Ovary (tissue), 9 donors: ENCODE measurements around the gene MUC2. TPM values are rescaled to one million over a fixed set of nuclear protein-coding genes. Genes with fewer than 3 reads are reported as not detected.

Experiments
- DNase-seq, 5 donors: peaks; one replicate each; pipeline ENCODE4 v3.0.0-alpha.2; 2019 to 2020
- H3K27ac ChIP-seq, 2 donors: fragments of 200-600 bp; one replicate each; pipeline versions ENCODE4 v1.5.1 to v1.8.0; 2019 to 2022
- H3K27me3 ChIP-seq: fragments of 200-600 bp; one replicate; pipeline ENCODE4 v1.8.0; 2022
- H3K36me3 ChIP-seq: fragments of 200-600 bp; sonication (generic); one replicate; pipeline ENCODE4 v1.5.1; 2019
- H3K4me1 ChIP-seq: one replicate; pipeline ENCODE4 v1.8.1; 2013; ENCODE audit warnings: mild to moderate bottlenecking, moderate library complexity; ENCODE audit not compliant: insufficient read depth
- H3K4me3 ChIP-seq: fragments of 200-600 bp; sonication (generic); one replicate; pipeline ENCODE4 v1.5.1; 2017
- H3K9me3 ChIP-seq, 2 donors: fragments of 200-600 bp in 1 of 2; sonication (generic) in 1 of 2; one replicate each; pipeline versions ENCODE4 v1.5.1 to v1.8.1; 2013 to 2019; ENCODE audit warnings: mild to moderate bottlenecking in 1 of 2, moderate library complexity in 1 of 2
- EP300 ChIP-seq: sonication (generic); formaldehyde crosslinking; IDR thresholded peaks from one replicate; pipeline ENCODE4 v1.6.1; 2017; ENCODE audit warnings: antibody characterized with exemption
- POLR2A ChIP-seq: fragments of 450-650 bp; IDR thresholded peaks from one replicate; pipeline ENCODE4 v1.6.1; 2017; ENCODE audit warnings: antibody characterized with exemption, mild to moderate bottlenecking, moderate library complexity
- WGBS, 3 donors: extraction: QIAGEN DNeasy Blood & Tissue Kit in 1 of 3; methylation state at CpG; one replicate each; pipeline versions ENCODE4 v1.1.5 to v1.1.7; 2013 to 2017; 5-methylcytosine and 5-hydroxymethylcytosine counted together
- intact Hi-C, 4 donors: fragments of 100-400 bp; cut with DNase I; formaldehyde crosslinking; loops; one replicate each; pipeline versions ENCODE4 v1.11.0 to v1.15.1; 2022 to 2023
- polyA plus RNA-seq, 2 donors: library from polyadenylated mRNA; stranded (reverse); fragments of 200-250 nt in 1 of 2; fragments of 350-450 nt in 1 of 2; fragmentation: Illumina TruSeq in 1 of 2; extraction: RNeasy Lipid Tissue Mini Kit (QIAGEN cat#74804) in 1 of 2; gene quantifications; one replicate each; pipeline ENCODE4 v1.2.3, GENCODE V29; 2013 to 2014
- total RNA-seq, 7 donors: library from RNA; depleted of rRNA in 2 of 7; stranded (reverse); fragments of >200 nt in 2 of 7; fragmentation: NEBNext Ultra II Directional in 3 of 7; extraction: Animal tissue kit (Norgen Biotek cat#: 25700) in 3 of 7; gene quantifications; one replicate each; pipeline versions ENCODE4 v1.1.0 to v1.2.4, GENCODE V29; 2016 to 2023
- TF ChIP-seq, protein P1 (sequence below), 3 donors: fragments of 450-650 bp in 2 of 3; fragments of 200-600 bp in 1 of 3; IDR thresholded peaks; one replicate each; pipeline versions ENCODE4 v1.5.1 to v1.8.0; 2016 to 2022; ENCODE audit warnings: antibody characterized with exemption in 3 of 3, mild to moderate bottlenecking in 1 of 3
- donor health status: DM: no; HTN: no; CAD: no; lungs with moderate emphysema.
- donor health status: DM: no; HTN: no; CAD: no.
- donor health status: Bipolar disorder and iron deficiency.
- donor health status: DM: yes; HTN: yes; CAD: no.
- donor health status: DM: no; HTN: no; CAD: no.
- donor health status: DM: yes; HTN: yes; CAD: no.

MUC2 gene
- total and polyA plus RNA-seq, 9 donors: 0.02 to 3.3 (median 0.10) TPM; not detected in 4

DNA sequence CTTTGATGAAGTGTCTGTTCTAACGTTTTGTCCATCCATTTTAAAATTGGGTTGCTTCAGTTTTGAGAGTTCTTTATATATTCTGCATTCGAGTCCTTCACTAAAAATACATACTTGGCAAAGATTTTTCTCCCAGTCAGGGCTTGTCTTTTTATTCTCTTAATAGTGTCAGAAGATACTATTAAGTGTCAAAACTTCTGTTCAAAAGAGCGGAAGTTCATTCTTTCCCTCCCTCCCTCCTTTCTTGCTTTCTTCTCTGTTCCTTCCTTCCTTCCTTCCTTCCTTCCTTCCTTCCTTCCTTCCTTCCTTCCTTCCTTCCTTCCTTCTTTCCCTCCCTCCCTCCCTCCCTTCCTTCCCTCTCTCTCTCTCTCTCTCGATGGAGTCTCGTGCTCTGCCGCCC is 30.5 kb upstream of the MUC2 start:
- DNase-seq: no peak
- no peaks in the 10 kb centered on the region for H3K27me3 ChIP-seq
- peaks cover 2% of the 10 kb centered on the region for H3K4me1 ChIP-seq
- 68 to 74% (median 72%) methylated on average over 6 of the region's 6 CpGs for WGBS, 3 donors
- no peaks in the 10 kb centered on the region for H3K36me3 ChIP-seq
- TF ChIP-seq EP300: no peak
- TF ChIP-seq, protein P1, sequence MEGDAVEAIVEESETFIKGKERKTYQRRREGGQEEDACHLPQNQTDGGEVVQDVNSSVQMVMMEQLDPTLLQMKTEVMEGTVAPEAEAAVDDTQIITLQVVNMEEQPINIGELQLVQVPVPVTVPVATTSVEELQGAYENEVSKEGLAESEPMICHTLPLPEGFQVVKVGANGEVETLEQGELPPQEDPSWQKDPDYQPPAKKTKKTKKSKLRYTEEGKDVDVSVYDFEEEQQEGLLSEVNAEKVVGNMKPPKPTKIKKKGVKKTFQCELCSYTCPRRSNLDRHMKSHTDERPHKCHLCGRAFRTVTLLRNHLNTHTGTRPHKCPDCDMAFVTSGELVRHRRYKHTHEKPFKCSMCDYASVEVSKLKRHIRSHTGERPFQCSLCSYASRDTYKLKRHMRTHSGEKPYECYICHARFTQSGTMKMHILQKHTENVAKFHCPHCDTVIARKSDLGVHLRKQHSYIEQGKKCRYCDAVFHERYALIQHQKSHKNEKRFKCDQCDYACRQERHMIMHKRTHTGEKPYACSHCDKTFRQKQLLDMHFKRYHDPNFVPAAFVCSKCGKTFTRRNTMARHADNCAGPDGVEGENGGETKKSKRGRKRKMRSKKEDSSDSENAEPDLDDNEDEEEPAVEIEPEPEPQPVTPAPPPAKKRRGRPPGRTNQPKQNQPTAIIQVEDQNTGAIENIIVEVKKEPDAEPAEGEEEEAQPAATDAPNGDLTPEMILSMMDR (IDR thresholded peaks at IDR 0.05): no peak
- TF ChIP-seq POLR2A: no peak
- no peaks in the 10 kb centered on the region for H3K9me3 ChIP-seq
- no peak overlapping the region for H3K4me3 ChIP-seq
- H3K27ac ChIP-seq: no peak overlapping the region
- intact Hi-C loops: no loop called here

DNA sequence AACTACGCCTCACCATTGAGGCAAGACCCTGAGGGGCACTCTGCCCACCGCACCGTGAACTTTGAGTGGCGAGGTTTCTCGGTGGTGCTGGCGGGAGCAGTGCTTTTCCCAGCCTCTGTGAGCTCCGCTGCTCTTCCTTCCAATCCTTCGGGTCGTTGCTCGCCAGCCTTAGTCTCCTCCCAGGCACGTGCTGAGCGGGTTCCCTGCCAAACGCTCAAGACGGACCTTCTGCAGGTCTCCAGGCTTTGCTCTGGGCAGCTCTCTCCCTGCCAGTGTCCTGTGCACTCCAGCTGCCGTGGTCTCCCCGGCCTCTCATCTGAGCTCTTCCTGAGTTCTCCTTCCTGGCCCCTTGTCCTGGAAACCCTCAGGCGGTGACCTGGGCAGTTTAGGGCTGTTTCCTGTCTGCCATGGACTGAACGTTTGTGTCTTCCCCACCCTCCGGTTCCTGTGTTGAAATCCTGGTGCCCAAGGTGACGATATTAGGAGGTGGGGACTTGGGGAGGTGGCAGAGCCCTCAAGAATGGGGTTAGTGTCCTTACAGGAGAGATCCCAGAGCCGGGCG is 27.0 kb upstream of the MUC2 start:
- TF ChIP-seq, protein P1 (IDR thresholded peaks at IDR 0.05): no peak
- no peak for TF ChIP-seq POLR2A
- H3K4me3 ChIP-seq: no peak overlapping the region
- no peaks in the 10 kb centered on the region for H3K4me1 ChIP-seq
- intact Hi-C loops: loop anchor here in 1 of 4 donors (5.0 kb wide), 1 partner anchor 190 kb away; no protein-coding TSS in a partner anchor
- no peaks in the 10 kb centered on the region for H3K27me3 ChIP-seq
- no peaks in the 10 kb centered on the region for H3K9me3 ChIP-seq
- DNase-seq: peak in 3 of 5 donors; percentile 2 to 7 (median 4)
- no peak overlapping the region for H3K27ac ChIP-seq
- no peaks in the 10 kb centered on the region for H3K36me3 ChIP-seq
- 52 to 64% (median 56%) methylated on average over 22 of the region's 22 CpGs for WGBS, 3 donors

DNA sequence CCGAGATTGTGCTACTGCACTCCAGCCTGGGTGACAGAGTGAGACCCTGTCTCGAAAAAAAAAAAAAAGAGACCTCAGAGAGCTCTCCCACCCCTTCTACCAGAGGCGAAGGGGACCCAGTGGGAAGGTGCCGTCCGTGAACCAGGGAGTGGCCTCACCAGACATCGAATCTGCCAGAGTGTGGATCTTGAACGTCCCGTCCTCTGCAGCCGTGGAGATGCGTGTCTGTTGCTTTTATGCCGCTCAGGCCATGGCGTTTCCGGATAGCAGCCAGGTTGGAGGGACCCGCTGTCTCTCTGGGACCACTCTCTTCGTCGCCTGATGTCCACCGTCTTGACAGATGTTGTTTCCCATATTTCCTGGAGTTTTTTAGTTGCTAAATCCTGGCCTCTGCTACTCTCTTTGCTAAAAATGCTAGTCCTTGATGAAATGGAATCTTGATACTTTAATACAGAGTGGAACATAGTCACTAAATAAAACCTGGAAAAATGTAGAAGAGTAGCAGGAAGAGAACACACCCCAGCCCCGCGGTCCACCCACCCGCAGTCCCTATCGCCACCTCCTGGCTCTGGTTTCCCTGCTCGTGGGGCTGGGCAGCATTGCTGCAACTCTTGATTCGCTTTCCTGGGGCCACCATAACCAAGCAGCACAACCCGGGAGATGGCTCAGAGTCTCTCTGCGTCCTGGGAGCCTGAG is 26.2 kb upstream of the MUC2 start:
- H3K36me3 ChIP-seq: no peaks in the 10 kb centered on the region
- DNase-seq: peak in 2 of 5 donors; percentile 7 to 16
- H3K27me3 ChIP-seq: no peaks in the 10 kb centered on the region
- no peaks in the 10 kb centered on the region for H3K4me1 ChIP-seq
- TF ChIP-seq, protein P1 (IDR thresholded peaks at IDR 0.05): no peak
- TF ChIP-seq POLR2A: no peak
- TF ChIP-seq EP300: no peak
- no peaks in the 10 kb centered on the region for H3K9me3 ChIP-seq
- WGBS, 3 donors: 62 to 66% (median 62%) methylated on average over 25 of the region's 25 CpGs
- no peak overlapping the region for H3K27ac ChIP-seq
- intact Hi-C loops: loop anchor here in 1 of 4 donors (5.0 kb wide), 1 partner anchor 191 kb away; no protein-coding TSS in a partner anchor
- no peak overlapping the region for H3K4me3 ChIP-seq

DNA sequence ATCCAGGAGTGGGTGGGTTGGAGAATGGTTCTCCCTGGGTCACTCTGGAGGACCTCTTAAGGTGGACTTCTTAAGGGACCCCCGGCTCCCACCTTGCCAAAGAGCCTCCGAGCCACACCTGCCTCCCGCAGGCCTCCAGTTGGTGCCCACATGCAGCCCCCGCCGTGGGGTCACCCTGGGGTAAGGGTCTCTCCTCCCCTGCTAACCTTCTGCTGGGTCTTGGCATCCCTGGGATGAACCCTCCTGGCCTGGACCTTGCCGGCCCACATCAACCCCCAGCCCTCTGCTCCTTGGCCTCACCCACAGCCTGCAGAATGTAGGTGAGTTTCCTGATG is 25.6 kb upstream of the MUC2 start:
- Histone ChIP-seq H3K9me3 (no peaks in the 10 kb centered on the region), H3K4me3 (no peak overlapping the region), H3K36me3 (no peaks in the 10 kb centered on the region), H3K27ac (no peak overlapping the region), H3K4me1 (no peaks in the 10 kb centered on the region), H3K27me3 (no peaks in the 10 kb centered on the region)
- DNase-seq: peak in 2 of 5 donors; percentile 9 to 21
- intact Hi-C loops: loop anchor here in 1 of 4 donors (5.0 kb wide), 1 partner anchor 192 kb away; no protein-coding TSS in a partner anchor
- 80 to 90% (median 85%) methylated on average over 6 of the region's 6 CpGs for WGBS, 3 donors
- TF ChIP-seq, protein P1 (IDR thresholded peaks at IDR 0.05): no peak
- no peak for TF ChIP-seq POLR2A
- no peak for TF ChIP-seq EP300
